SK-N-MC (cell line): ENCODE measurements around the gene AMER1.

ENCODE experiments used
- EZH2 ChIP-seq: fragments of 200-600 bp; sonication (generic); IDR thresholded peaks from one replicate; pipeline ENCODE4 v1.6.1; 2017; ENCODE audit warnings: antibody characterized with exemption
- POLR2AphosphoS5 ChIP-seq: IDR thresholded peaks from 2 replicates; pipeline ENCODE4 v1.6.1; 2012; ENCODE audit warnings: mild to moderate bottlenecking, low read depth, low read length, borderline replicate concordance

GRCh38 chrX:64204701-64205440 is 637 bp downstream of the AMER1 start:
- TF ChIP-seq EZH2: no peak
- TF ChIP-seq POLR2AphosphoS5: no peak
